Kidney epithelial cell (primary cell): Measurements from ENCODE around the gene CCDC102A. TPM values are rescaled to one million over a fixed set of nuclear protein-coding genes. Genes with fewer than 3 reads are reported as not detected.

Experiments used
- DNase-seq: peaks from one replicate; pipeline ENCODE4 v3.0.0-alpha.2; 2010; ENCODE audit warnings: low read depth
- H3K27me3 ChIP-seq: 2 replicates; pipeline ENCODE4 v1.6.0; 2011; ENCODE audit warnings: low read length; ENCODE audit not compliant: control insufficient read depth, insufficient read depth
- H3K36me3 ChIP-seq: 2 replicates; pipeline ENCODE4 v1.5.1; 2011; ENCODE audit warnings: low read length; ENCODE audit not compliant: control insufficient read depth, insufficient read depth
- H3K4me3 ChIP-seq: 2 replicates; pipeline ENCODE4 v1.5.1; 2011; ENCODE audit warnings: low read depth, mild to moderate bottlenecking, control low read depth, low read length
- total RNA-seq: library from RNA; depleted of rRNA; stranded (reverse); fragments of >200 nt; gene quantifications from 2 replicates; pipeline ENCODE4 v1.2.3, GENCODE V29; 2015
- TF ChIP-seq, protein P1 (sequence below): IDR thresholded peaks from 2 replicates; pipeline ENCODE4 v1.5.1; 2011; ENCODE audit warnings: mild to moderate bottlenecking, moderate library complexity, low read length, control low read depth, inconsistent platforms; ENCODE audit not compliant: insufficient read depth, poor library complexity, severe bottlenecking

Gene CCDC102A
- total RNA-seq, 1 donor from 2014 or later: 11.4 TPM

DNA sequence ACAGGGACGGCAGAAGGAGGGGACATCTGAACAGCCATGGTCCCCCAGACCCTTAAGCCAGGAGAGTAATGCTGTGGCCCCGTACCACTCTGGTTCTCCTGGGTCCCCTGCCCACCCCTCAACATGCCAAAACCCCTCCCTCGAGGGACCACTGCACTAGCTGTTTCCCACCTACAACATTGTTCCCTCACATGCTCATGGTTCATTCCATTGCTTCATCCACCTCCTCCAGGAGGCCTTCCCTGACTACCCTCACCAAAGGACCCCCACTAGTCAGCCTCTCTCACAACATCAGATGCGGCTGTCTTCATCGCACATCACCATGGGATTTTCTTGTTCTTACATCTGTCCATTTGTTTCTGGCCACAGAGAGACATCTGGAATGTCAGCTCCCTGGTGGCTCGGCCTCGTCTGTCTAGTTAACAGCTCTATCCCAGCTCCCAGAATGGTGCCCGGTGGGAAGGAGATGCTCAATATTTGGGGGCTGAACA lies 51.8 kb downstream of the CCDC102A start:
- H3K4me3 ChIP-seq: no peak overlapping the region
- no peaks in the 10 kb centered on the region for H3K36me3 ChIP-seq
- TF ChIP-seq, protein P1, sequence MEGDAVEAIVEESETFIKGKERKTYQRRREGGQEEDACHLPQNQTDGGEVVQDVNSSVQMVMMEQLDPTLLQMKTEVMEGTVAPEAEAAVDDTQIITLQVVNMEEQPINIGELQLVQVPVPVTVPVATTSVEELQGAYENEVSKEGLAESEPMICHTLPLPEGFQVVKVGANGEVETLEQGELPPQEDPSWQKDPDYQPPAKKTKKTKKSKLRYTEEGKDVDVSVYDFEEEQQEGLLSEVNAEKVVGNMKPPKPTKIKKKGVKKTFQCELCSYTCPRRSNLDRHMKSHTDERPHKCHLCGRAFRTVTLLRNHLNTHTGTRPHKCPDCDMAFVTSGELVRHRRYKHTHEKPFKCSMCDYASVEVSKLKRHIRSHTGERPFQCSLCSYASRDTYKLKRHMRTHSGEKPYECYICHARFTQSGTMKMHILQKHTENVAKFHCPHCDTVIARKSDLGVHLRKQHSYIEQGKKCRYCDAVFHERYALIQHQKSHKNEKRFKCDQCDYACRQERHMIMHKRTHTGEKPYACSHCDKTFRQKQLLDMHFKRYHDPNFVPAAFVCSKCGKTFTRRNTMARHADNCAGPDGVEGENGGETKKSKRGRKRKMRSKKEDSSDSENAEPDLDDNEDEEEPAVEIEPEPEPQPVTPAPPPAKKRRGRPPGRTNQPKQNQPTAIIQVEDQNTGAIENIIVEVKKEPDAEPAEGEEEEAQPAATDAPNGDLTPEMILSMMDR: no peak
- no peak for DNase-seq
- H3K27me3 ChIP-seq: no peaks in the 10 kb centered on the region

DNA sequence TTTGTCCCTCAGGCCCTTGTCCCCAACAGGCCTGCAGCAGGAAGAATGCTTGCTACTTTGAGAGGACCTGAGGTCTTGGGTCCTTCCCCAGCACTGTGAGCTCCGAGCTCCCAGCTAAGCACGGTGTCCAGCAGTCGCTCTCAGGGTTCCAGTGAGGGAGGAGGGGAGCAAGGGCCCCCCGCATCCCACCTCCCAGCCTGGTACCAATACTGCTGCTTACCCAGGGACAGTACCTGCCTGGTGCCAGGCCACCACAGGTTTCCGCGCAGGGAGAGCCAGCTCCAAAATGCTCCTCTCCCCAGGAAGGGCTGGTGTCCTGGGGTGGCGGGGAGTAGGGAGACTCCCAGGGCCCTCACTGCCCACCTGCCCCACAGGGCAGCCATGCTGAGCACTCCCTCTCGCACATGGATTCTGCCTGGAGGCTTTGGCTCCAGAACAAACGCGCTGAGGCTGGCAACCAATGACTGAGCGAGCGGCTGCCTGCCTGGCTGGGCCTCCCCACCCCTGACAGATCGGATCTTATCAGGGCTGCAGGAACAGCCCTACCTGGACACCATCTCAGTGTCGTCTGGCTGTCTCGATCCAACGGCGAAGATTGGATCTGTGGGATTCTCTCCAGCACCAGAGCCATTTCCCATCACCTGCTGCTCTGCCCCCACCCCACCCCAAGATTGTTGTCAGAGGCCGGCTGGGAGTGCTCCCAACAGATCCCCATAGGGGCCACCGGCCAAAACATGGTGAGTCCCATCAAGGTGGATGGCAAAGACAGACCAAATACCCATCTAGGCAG lies 52.5 kb downstream of the CCDC102A start:
- H3K4me3 ChIP-seq: no peak overlapping the region
- DNase-seq: no peak
- TF ChIP-seq, protein P1: no peak
- H3K36me3 ChIP-seq: no peaks in the 10 kb centered on the region
- H3K27me3 ChIP-seq: no peaks in the 10 kb centered on the region

DNA sequence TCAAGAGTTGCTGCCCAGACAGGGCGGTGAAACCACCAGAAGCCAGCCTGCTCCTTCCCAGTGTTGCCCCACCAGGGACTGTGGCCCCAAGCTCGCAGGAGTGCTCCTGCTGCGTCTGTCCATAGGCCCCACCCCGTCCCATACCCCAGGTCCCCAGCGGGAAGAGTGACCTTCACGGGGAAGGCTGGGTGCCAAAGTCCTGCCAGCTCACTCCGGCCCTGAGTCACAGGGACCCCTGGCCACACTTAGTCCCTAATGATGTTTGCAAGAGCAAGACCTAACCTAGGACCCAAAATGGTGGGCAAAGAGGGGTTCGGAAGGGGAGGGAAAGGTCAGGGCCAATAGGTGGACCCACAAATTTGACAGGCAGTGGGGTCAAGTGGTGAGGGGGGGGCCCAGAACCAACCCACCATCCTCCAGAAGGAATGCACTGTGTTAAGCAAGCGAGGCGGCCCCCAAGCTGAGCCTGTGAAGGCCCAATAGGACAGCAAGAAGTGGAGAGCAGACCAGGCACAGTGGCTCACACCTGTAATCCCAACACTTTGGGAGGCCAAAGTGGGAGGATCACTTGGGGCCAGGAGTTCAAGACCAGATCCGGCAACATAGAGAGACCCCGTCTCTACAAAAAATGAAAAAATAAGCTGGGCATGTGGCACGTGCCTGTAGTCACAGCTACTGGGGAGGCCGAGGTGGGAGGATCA lies 53.4 kb downstream of the CCDC102A start:
- Histone ChIP-seq H3K36me3 (no peaks in the 10 kb centered on the region), H3K4me3 (no peak overlapping the region), H3K27me3 (no peaks in the 10 kb centered on the region)
- TF ChIP-seq, protein P1: no peak
- no peak for DNase-seq

DNA sequence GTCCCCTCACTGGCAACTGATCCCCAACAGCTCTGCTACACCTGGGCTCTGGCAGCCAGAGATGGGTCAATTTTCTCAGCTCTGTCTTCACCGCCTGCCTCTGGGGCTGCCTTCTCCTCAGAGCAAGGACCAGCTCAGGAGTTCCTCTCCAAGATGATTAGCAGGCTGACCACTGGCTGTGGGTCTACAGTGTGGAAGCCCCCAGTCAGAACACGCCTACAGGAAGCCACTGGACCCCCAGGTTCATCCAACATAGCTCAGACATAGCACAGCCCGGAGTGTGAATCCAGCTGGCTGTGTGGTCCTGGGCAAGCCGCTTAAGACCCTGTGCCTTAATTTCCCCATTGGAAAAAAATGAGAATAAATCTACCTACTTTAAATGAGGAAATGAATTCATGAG lies 55.0 kb downstream of the CCDC102A start:
- TF ChIP-seq, protein P1: no peak
- no peaks in the 10 kb centered on the region for H3K27me3 ChIP-seq
- DNase-seq: no peak
- H3K36me3 ChIP-seq: no peaks in the 10 kb centered on the region
- H3K4me3 ChIP-seq: no peak overlapping the region

DNA sequence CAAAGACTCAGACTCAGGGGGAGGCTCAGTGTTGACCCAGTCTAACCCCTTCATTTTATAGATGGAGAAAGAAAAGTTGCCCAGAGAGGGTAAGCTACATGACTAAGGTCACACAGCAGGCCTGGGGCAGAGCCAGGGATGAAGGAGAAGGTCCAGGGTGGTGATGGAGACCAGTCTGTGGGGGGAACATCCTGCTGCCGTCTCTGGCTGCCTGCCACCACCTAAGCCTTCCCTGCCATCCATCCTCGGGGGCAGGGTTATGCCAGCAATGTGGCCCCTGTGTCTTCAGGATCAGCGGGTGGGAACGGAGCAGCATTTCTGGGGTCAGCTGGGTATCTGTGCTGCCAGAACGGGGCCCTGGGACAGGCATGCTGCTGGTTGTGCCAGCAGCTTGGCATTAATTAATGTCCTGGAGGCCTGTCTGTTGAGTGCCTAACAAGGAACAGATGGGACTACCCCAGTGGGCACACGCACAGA lies 55.6 kb downstream of the CCDC102A start:
- no peak overlapping the region for H3K4me3 ChIP-seq
- TF ChIP-seq, protein P1: no peak
- H3K36me3 ChIP-seq: no peaks in the 10 kb centered on the region
- DNase-seq: no peak
- H3K27me3 ChIP-seq: no peaks in the 10 kb centered on the region
